ENCODE results near the gene GTSF1L. TPM values are rescaled to one million over a fixed set of nuclear protein-coding genes. Genes with fewer than 3 reads are reported as not detected.

The GTSF1L gene
- total RNA-seq, 1 donor, result not detected

- Histone ChIP-seq H3K4me2 (ENCODE audit: insufficient read depth, low read length) (no peak overlapping the region), H3K4me3 (ENCODE audit: insufficient read depth, low read length) (no peak overlapping the region), H3K79me2 (ENCODE audit: insufficient read depth, low read length) (no peaks in the 10 kb centered on the region), H3K27ac (ENCODE audit: low read depth, low read length) (no peak overlapping the region), H3K9me3 (ENCODE audit: low read depth, low read length) (no peaks in the 10 kb centered on the region), H2AFZ (ENCODE audit: low read length) (no peak overlapping the region), H3K36me3 (ENCODE audit: insufficient read depth, low read length) (no peaks in the 10 kb centered on the region), H4K20me1 (ENCODE audit: insufficient read depth, low read length) (no peaks in the 10 kb centered on the region), H3K27me3 (ENCODE audit: insufficient read depth, low read length) (no peaks in the 10 kb centered on the region), H3K4me1 (ENCODE audit: insufficient read depth, low read length) (no peaks in the 10 kb centered on the region)
- no peak for DNase-seq (ENCODE audit: insufficient read length, low spot score, missing footprints)
- no peak for TF ChIP-seq CTCF (IDR thresholded peaks at IDR 0.05; ENCODE audit: extremely low read depth, low read depth, low read length)
These were observed 35.7 kb downstream of the GTSF1L start for GRCh38 chr20:43690943-43691598.

GRCh38 chr20:43689165-43689564, 37.6 kb downstream of the GTSF1L start:
- Histone ChIP-seq H4K20me1 (ENCODE audit: insufficient read depth, low read length) (no peaks in the 10 kb centered on the region), H3K4me1 (ENCODE audit: insufficient read depth, low read length) (no peaks in the 10 kb centered on the region), H3K79me2 (ENCODE audit: insufficient read depth, low read length) (no peaks in the 10 kb centered on the region), H3K27me3 (ENCODE audit: insufficient read depth, low read length) (no peaks in the 10 kb centered on the region), H3K36me3 (ENCODE audit: insufficient read depth, low read length) (no peaks in the 10 kb centered on the region), H2AFZ (ENCODE audit: low read length) (no peak overlapping the region), H3K9me3 (ENCODE audit: low read depth, low read length) (no peaks in the 10 kb centered on the region), H3K4me2 (ENCODE audit: insufficient read depth, low read length) (no peak overlapping the region), H3K4me3 (ENCODE audit: insufficient read depth, low read length) (no peak overlapping the region), H3K27ac (ENCODE audit: low read depth, low read length) (no peak overlapping the region)
- TF ChIP-seq CTCF (IDR thresholded peaks at IDR 0.05; ENCODE audit: extremely low read depth, low read depth, low read length), result no peak
- no peak for DNase-seq (ENCODE audit: insufficient read length, low spot score, missing footprints)

GRCh38 chr20:43686820-43687219, 40.0 kb downstream of the GTSF1L start:
- Histone ChIP-seq H2AFZ (ENCODE audit: low read length) (no peak overlapping the region), H3K79me2 (ENCODE audit: insufficient read depth, low read length) (no peaks in the 10 kb centered on the region), H3K9me3 (ENCODE audit: low read depth, low read length) (no peaks in the 10 kb centered on the region), H3K4me3 (ENCODE audit: insufficient read depth, low read length) (no peak overlapping the region), H3K4me2 (ENCODE audit: insufficient read depth, low read length) (no peak overlapping the region), H3K4me1 (ENCODE audit: insufficient read depth, low read length) (no peaks in the 10 kb centered on the region), H4K20me1 (ENCODE audit: insufficient read depth, low read length) (no peaks in the 10 kb centered on the region), H3K27ac (ENCODE audit: low read depth, low read length) (no peak overlapping the region), H3K27me3 (ENCODE audit: insufficient read depth, low read length) (no peaks in the 10 kb centered on the region), H3K36me3 (ENCODE audit: insufficient read depth, low read length) (no peaks in the 10 kb centered on the region)
- DNase-seq (ENCODE audit: insufficient read length, low spot score, missing footprints), result no peak
- no peak for TF ChIP-seq CTCF (IDR thresholded peaks at IDR 0.05; ENCODE audit: extremely low read depth, low read depth, low read length)

- Histone ChIP-seq H3K79me2 (ENCODE audit: insufficient read depth, low read length) (no peaks in the 10 kb centered on the region), H2AFZ (ENCODE audit: low read length) (no peak overlapping the region), H3K4me3 (ENCODE audit: insufficient read depth, low read length) (no peak overlapping the region), H3K36me3 (ENCODE audit: insufficient read depth, low read length) (no peaks in the 10 kb centered on the region), H3K27me3 (ENCODE audit: insufficient read depth, low read length) (no peaks in the 10 kb centered on the region), H4K20me1 (ENCODE audit: insufficient read depth, low read length) (no peaks in the 10 kb centered on the region), H3K9me3 (ENCODE audit: low read depth, low read length) (no peaks in the 10 kb centered on the region), H3K27ac (ENCODE audit: low read depth, low read length) (no peak overlapping the region), H3K4me2 (ENCODE audit: insufficient read depth, low read length) (no peak overlapping the region), H3K4me1 (ENCODE audit: insufficient read depth, low read length) (no peaks in the 10 kb centered on the region)
- TF ChIP-seq CTCF (IDR thresholded peaks at IDR 0.05; ENCODE audit: extremely low read depth, low read depth, low read length), result no peak
- no peak for DNase-seq (ENCODE audit: insufficient read length, low spot score, missing footprints)
These were observed 44.4 kb downstream of the GTSF1L start for GRCh38 chr20:43682446-43682845.

All from osteoblast (primary cell).